HPDE6-E6E7 (cell line): ENCODE data around the gene FEM1B.
A peak's percentile ranks its signal among the peaks of the same experiment; 100 is the strongest.

ENCODE experiments used
- DNase-seq: peaks from one replicate; pipeline ENCODE4 v3.0.0; 2011; ENCODE audit warnings: missing footprints; ENCODE audit errors: extremely low spot score

FEM1B gene

GRCh38 chr15:68322796-68323195 lies 45.3 kb downstream of the FEM1B start:
- no peak for DNase-seq

GRCh38 chr15:68325726-68326125 lies 48.2 kb downstream of the FEM1B start:
- no peak for DNase-seq

- DNase-seq = no peak
Measured at GRCh38 chr15:68326711-68327354, 49.3 kb downstream of the FEM1B start.

GRCh38 chr15:68328443-68328842 lies 50.9 kb downstream of the FEM1B start:
- no peak for DNase-seq

- no peak for DNase-seq
Measured at GRCh38 chr15:68328964-68329363, 51.4 kb downstream of the FEM1B start.

GRCh38 chr15:68330416-68330815 lies 52.9 kb downstream of the FEM1B start:
- DNase-seq = no peak

- DNase-seq = no peak
Measured at GRCh38 chr15:68330901-68331300, 53.4 kb downstream of the FEM1B start.

- DNase-seq = no peak
Measured at GRCh38 chr15:68332266-68332665, 54.7 kb downstream of the FEM1B start.

- no peak for DNase-seq
Measured at GRCh38 chr15:68333775-68334470, 56.4 kb downstream of the FEM1B start.

GRCh38 chr15:68334661-68335124 lies 57.1 kb downstream of the FEM1B start:
- DNase-seq = no peak

- DNase-seq = no peak
Measured at GRCh38 chr15:68335251-68335650, 57.7 kb downstream of the FEM1B start.

- no peak for DNase-seq
Measured at GRCh38 chr15:68335655-68336054, 58.1 kb downstream of the FEM1B start.

- DNase-seq = no peak
Measured at GRCh38 chr15:68336516-68336915, 59.0 kb downstream of the FEM1B start.

- DNase-seq = no peak
Measured at GRCh38 chr15:68337826-68338225, 60.3 kb downstream of the FEM1B start.

GRCh38 chr15:68339481-68339880 lies 61.9 kb downstream of the FEM1B start:
- DNase-seq = no peak

- DNase-seq = no peak
Measured at GRCh38 chr15:68340726-68341671, 63.5 kb downstream of the FEM1B start.

- no peak for DNase-seq
Measured at GRCh38 chr15:68341760-68342725, 64.5 kb downstream of the FEM1B start.

GRCh38 chr15:68343579-68344225 lies 66.2 kb downstream of the FEM1B start:
- no peak for DNase-seq

- DNase-seq = peak; percentile 27
Measured at GRCh38 chr15:68344600-68344999, 67.1 kb downstream of the FEM1B start.
